Caco-2 (cell line): ENCODE measurements around the gene FEZ2. TPM values are rescaled to one million over a fixed set of nuclear protein-coding genes. Genes with fewer than 3 reads are reported as not detected.

Experiments
- BruUV-seq: library from RNA; stranded (reverse); fragments of 400-500 nt; replicated peaks from 2 replicates; lab custom pipeline; 2021; lab: Mats Ljungman, UMichigan
- CTCF ChIA-PET: fragments of 300-600 bp; sonication (Branson Sonifier 250); formaldehyde crosslinking; loops from one replicate; lab custom pipeline; 2022; ENCODE audit warnings: antibody characterized with exemption; lab: Charles Lee
- POLR2A ChIA-PET: fragments of 300-600 bp; sonication (Branson Sonifier 250); formaldehyde crosslinking; loops from one replicate; lab custom pipeline; 2022; ENCODE audit warnings: antibody characterized with exemption; lab: Charles Lee
- DNase-seq, 2 experiments: peaks; one replicate each; pipeline versions ENCODE4 v3.0.0 to v3.0.0-alpha.2; 2020 to 2022
- H3K27me3 ChIP-seq: replicated peaks from 2 replicates; pipeline ENCODE4 v1.6.0; 2011; ENCODE audit warnings: low read length; ENCODE audit not compliant: control insufficient read depth, insufficient read depth
- H3K36me3 ChIP-seq: 2 replicates; pipeline ENCODE4 v1.5.1; 2011; ENCODE audit warnings: low read length; ENCODE audit not compliant: control insufficient read depth, insufficient read depth
- H3K4me1 ChIP-seq: fragments of 250-450 bp; sonication (Bioruptor Pico); 2 replicates; pipeline ENCODE4 v1.5.1; 2020; ENCODE audit warnings: mild to moderate bottlenecking
- H3K4me3 ChIP-seq: 2 replicates; pipeline ENCODE4 v1.5.1; 2011; ENCODE audit warnings: low read depth, mild to moderate bottlenecking, control low read depth, low read length
- H3K9me3 ChIP-seq: fragments of 250-450 bp; sonication (Bioruptor Pico); 2 replicates; pipeline ENCODE4 v1.5.1; 2020; ENCODE audit warnings: mild to moderate bottlenecking, moderate library complexity
- H3K27ac Mint-ChIP-seq: one replicate; pipeline ENCODE4 v1.8.0; 2022; ENCODE audit warnings: mixed read lengths; ENCODE audit not compliant: unreplicated experiment
- H3K27me3 Mint-ChIP-seq: one replicate; pipeline ENCODE4 v1.8.0; 2022; ENCODE audit warnings: mixed read lengths; ENCODE audit not compliant: insufficient read depth, unreplicated experiment
- H3K36me3 Mint-ChIP-seq: one replicate; pipeline ENCODE4 v1.8.0; 2022; ENCODE audit warnings: mild to moderate bottlenecking, mixed read lengths; ENCODE audit not compliant: insufficient read depth, unreplicated experiment
- H3K4me1 Mint-ChIP-seq: one replicate; pipeline ENCODE4 v1.8.0; 2022; ENCODE audit warnings: low read depth, mixed read lengths; ENCODE audit not compliant: unreplicated experiment
- H3K4me3 Mint-ChIP-seq: one replicate; pipeline ENCODE4 v1.8.0; 2022; ENCODE audit warnings: mild to moderate bottlenecking, moderate library complexity, mixed read lengths; ENCODE audit not compliant: unreplicated experiment
- H3K9me3 Mint-ChIP-seq: one replicate; pipeline ENCODE4 v1.8.0; 2022; ENCODE audit warnings: mixed read lengths; ENCODE audit not compliant: unreplicated experiment
- intact Hi-C: fragments of 100-400 bp; cut with micrococcal nuclease; formaldehyde crosslinking; loops from one replicate; pipeline ENCODE4 v1.10.0; 2022; ENCODE audit not compliant: unreplicated experiment
- total RNA-seq: library from RNA; stranded (reverse); gene quantifications from 2 replicates; pipeline ENCODE4 v1.2.3, GENCODE V29; 2022
- TF ChIP-seq, protein P1 (sequence below), 2 experiments: fragments of 200-600 bp in 1 of 2; IDR thresholded peaks; 1 replicate in 1 of 2; 2 replicates in 1 of 2; pipeline versions ENCODE4 v1.5.1 to v1.8.0; 2011 to 2022; ENCODE audit warnings: antibody characterized with exemption in 1 of 2, control low read depth in 1 of 2, inconsistent platforms in 1 of 2, low read depth in 1 of 2, low read length in 1 of 2, mild to moderate bottlenecking in 1 of 2, moderate library complexity in 1 of 2; ENCODE audit not compliant: insufficient read depth in 1 of 2, severe bottlenecking in 1 of 2, unreplicated experiment in 1 of 2

Gene FEZ2
- total RNA-seq, 1 experiment from 2014 or later, result 55.8 TPM

DNA sequence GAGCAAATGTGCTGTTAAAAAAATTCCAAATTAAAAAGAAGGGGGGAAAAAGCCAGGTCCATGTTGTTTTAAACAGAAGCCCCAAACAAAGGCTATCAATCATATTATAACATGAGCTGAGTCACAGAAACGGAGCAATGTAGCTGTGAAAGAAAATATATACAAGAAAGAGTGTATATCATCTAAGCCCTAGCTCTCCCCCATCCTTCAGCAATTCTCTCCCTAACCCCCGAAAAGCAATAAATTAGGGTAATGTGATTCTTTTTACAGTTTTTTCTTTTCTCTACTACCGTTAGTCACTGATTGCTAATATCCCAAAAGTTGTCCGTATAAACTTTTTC is 25.3 kb downstream of the FEZ2 start:
- H3K4me1 ChIP-seq, result peaks cover 14% of the 10 kb centered on the region
- Mint-ChIP-seq H3K4me1 (no peaks in the 10 kb centered on the region), H3K36me3 (peaks cover 61% of the 10 kb centered on the region), H3K4me3 (no peak overlapping the region), H3K27ac (no peak overlapping the region), H3K27me3 (no peaks in the 10 kb centered on the region), H3K9me3 (no peaks in the 10 kb centered on the region)
- no TSS peak for BruUV-seq
- TF ChIP-seq, protein P1, sequence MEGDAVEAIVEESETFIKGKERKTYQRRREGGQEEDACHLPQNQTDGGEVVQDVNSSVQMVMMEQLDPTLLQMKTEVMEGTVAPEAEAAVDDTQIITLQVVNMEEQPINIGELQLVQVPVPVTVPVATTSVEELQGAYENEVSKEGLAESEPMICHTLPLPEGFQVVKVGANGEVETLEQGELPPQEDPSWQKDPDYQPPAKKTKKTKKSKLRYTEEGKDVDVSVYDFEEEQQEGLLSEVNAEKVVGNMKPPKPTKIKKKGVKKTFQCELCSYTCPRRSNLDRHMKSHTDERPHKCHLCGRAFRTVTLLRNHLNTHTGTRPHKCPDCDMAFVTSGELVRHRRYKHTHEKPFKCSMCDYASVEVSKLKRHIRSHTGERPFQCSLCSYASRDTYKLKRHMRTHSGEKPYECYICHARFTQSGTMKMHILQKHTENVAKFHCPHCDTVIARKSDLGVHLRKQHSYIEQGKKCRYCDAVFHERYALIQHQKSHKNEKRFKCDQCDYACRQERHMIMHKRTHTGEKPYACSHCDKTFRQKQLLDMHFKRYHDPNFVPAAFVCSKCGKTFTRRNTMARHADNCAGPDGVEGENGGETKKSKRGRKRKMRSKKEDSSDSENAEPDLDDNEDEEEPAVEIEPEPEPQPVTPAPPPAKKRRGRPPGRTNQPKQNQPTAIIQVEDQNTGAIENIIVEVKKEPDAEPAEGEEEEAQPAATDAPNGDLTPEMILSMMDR (IDR thresholded peaks at IDR 0.05; ENCODE audit: insufficient read depth in 1 of 2, low read depth in 1 of 2, low read length in 1 of 2, severe bottlenecking in 1 of 2, unreplicated experiment in 1 of 2), result no peak
- peaks cover 2% of the 10 kb centered on the region; the same call in 1 of the 2 replicates for H3K36me3 ChIP-seq
- H3K9me3 ChIP-seq, result no peaks in the 10 kb centered on the region
- H3K4me3 ChIP-seq, result no peak overlapping the region
- H3K27me3 ChIP-seq, result no peaks in the 10 kb centered on the region
- POLR2A ChIA-PET, result interaction anchor here (0.5 kb wide), 1 partner anchor 21 kb away, joined by 4 read pairs; no protein-coding TSS in a partner anchor
- CTCF ChIA-PET, result no interaction called here
- DNase-seq, result no peak
- intact Hi-C loops, result no loop called here

- H3K36me3 Mint-ChIP-seq, result peaks cover 59% of the 10 kb centered on the region
- H3K9me3 ChIP-seq, result no peaks in the 10 kb centered on the region
- no peaks in the 10 kb centered on the region for H3K4me1 Mint-ChIP-seq
- TF ChIP-seq, protein P1 (IDR thresholded peaks at IDR 0.05; ENCODE audit: insufficient read depth in 1 of 2, low read depth in 1 of 2, low read length in 1 of 2, severe bottlenecking in 1 of 2, unreplicated experiment in 1 of 2), result no peak
- intact Hi-C loops, result no loop called here
- ChIA-PET CTCF (interaction anchor here (0.7 kb wide), 1 partner anchor 234 kb away, joined by 4 read pairs; no protein-coding TSS in a partner anchor), POLR2A (interaction anchor here (0.5 kb wide), 1 partner anchor 21 kb away, joined by 4 read pairs; no protein-coding TSS in a partner anchor)
- DNase-seq, result no peak
- no peaks in the 10 kb centered on the region for H3K27me3 Mint-ChIP-seq
- H3K36me3 ChIP-seq, result peaks cover 2% of the 10 kb centered on the region; the same call in 1 of the 2 replicates
- BruUV-seq, result no TSS peak
- H3K4me3 Mint-ChIP-seq, result no peak overlapping the region
- H3K4me1 ChIP-seq, result peaks cover 14% of the 10 kb centered on the region
- H3K9me3 Mint-ChIP-seq, result no peaks in the 10 kb centered on the region
- H3K27me3 ChIP-seq, result no peaks in the 10 kb centered on the region
- H3K27ac Mint-ChIP-seq, result no peak overlapping the region
- H3K4me3 ChIP-seq, result no peak overlapping the region
These were observed 25.8 kb downstream of the FEZ2 start for GRCh38 chr2:36572054-36572718.

- Mint-ChIP-seq H3K4me3 (no peak overlapping the region), H3K27ac (no peak overlapping the region), H3K36me3 (peaks cover 58% of the 10 kb centered on the region), H3K9me3 (no peaks in the 10 kb centered on the region), H3K27me3 (no peaks in the 10 kb centered on the region), H3K4me1 (peaks cover under 1% of the 10 kb centered on the region)
- Histone ChIP-seq H3K9me3 (no peaks in the 10 kb centered on the region), H3K4me3 (no peak overlapping the region), H3K36me3 (peaks cover 2% of the 10 kb centered on the region; the same call in 1 of the 2 replicates), H3K27me3 (no peaks in the 10 kb centered on the region), H3K4me1 (peaks cover 15% of the 10 kb centered on the region)
- no peak for DNase-seq
- intact Hi-C loops, result no loop called here
- ChIA-PET CTCF (no interaction called here), POLR2A (no interaction called here)
- TF ChIP-seq, protein P1 (IDR thresholded peaks at IDR 0.05; ENCODE audit: insufficient read depth in 1 of 2, low read depth in 1 of 2, low read length in 1 of 2, severe bottlenecking in 1 of 2, unreplicated experiment in 1 of 2), result no peak
- no TSS peak for BruUV-seq
These were observed 27.6 kb downstream of the FEZ2 start for GRCh38 chr2:36570416-36570815.
